Ovary (tissue), 9 donors: Measurements from ENCODE around the gene DUSP9. TPM values are rescaled to one million over a fixed set of nuclear protein-coding genes. Genes with fewer than 3 reads are reported as not detected.

Experiments
- DNase-seq, 5 donors: peaks; one replicate each; pipeline ENCODE4 v3.0.0-alpha.2; 2019 to 2020
- H3K27ac ChIP-seq, 2 donors: fragments of 200-600 bp; one replicate each; pipeline versions ENCODE4 v1.5.1 to v1.8.0; 2019 to 2022
- H3K27me3 ChIP-seq: fragments of 200-600 bp; one replicate; pipeline ENCODE4 v1.8.0; 2022
- H3K36me3 ChIP-seq: fragments of 200-600 bp; sonication (generic); one replicate; pipeline ENCODE4 v1.5.1; 2019
- H3K4me1 ChIP-seq: one replicate; pipeline ENCODE4 v1.8.1; 2013; ENCODE audit warnings: mild to moderate bottlenecking, moderate library complexity; ENCODE audit not compliant: insufficient read depth
- H3K4me3 ChIP-seq: fragments of 200-600 bp; sonication (generic); one replicate; pipeline ENCODE4 v1.5.1; 2017
- H3K9me3 ChIP-seq, 2 donors: fragments of 200-600 bp in 1 of 2; sonication (generic) in 1 of 2; one replicate each; pipeline versions ENCODE4 v1.5.1 to v1.8.1; 2013 to 2019; ENCODE audit warnings: mild to moderate bottlenecking in 1 of 2, moderate library complexity in 1 of 2
- EP300 ChIP-seq: sonication (generic); formaldehyde crosslinking; IDR thresholded peaks from one replicate; pipeline ENCODE4 v1.6.1; 2017; ENCODE audit warnings: antibody characterized with exemption
- POLR2A ChIP-seq: fragments of 450-650 bp; IDR thresholded peaks from one replicate; pipeline ENCODE4 v1.6.1; 2017; ENCODE audit warnings: antibody characterized with exemption, mild to moderate bottlenecking, moderate library complexity
- WGBS, 3 donors: extraction: QIAGEN DNeasy Blood & Tissue Kit in 1 of 3; methylation state at CpG; one replicate each; pipeline versions ENCODE4 v1.1.5 to v1.1.7; 2013 to 2017; 5-methylcytosine and 5-hydroxymethylcytosine counted together
- intact Hi-C, 4 donors: fragments of 100-400 bp; cut with DNase I; formaldehyde crosslinking; loops; one replicate each; pipeline versions ENCODE4 v1.11.0 to v1.15.1; 2022 to 2023
- polyA plus RNA-seq, 2 donors: library from polyadenylated mRNA; stranded (reverse); fragments of 200-250 nt in 1 of 2; fragments of 350-450 nt in 1 of 2; fragmentation: Illumina TruSeq in 1 of 2; extraction: RNeasy Lipid Tissue Mini Kit (QIAGEN cat#74804) in 1 of 2; gene quantifications; one replicate each; pipeline ENCODE4 v1.2.3, GENCODE V29; 2013 to 2014
- total RNA-seq, 7 donors: library from RNA; depleted of rRNA in 2 of 7; stranded (reverse); fragments of >200 nt in 2 of 7; fragmentation: NEBNext Ultra II Directional in 3 of 7; extraction: Animal tissue kit (Norgen Biotek cat#: 25700) in 3 of 7; gene quantifications; one replicate each; pipeline versions ENCODE4 v1.1.0 to v1.2.4, GENCODE V29; 2016 to 2023
- TF ChIP-seq, protein P1 (sequence below), 3 donors: fragments of 450-650 bp in 2 of 3; fragments of 200-600 bp in 1 of 3; IDR thresholded peaks; one replicate each; pipeline versions ENCODE4 v1.5.1 to v1.8.0; 2016 to 2022; ENCODE audit warnings: antibody characterized with exemption in 3 of 3, mild to moderate bottlenecking in 1 of 3
- donor health status: DM: no; HTN: no; CAD: no; lungs with moderate emphysema.
- donor health status: DM: no; HTN: no; CAD: no.
- donor health status: Bipolar disorder and iron deficiency.
- donor health status: DM: yes; HTN: yes; CAD: no.
- donor health status: DM: no; HTN: no; CAD: no.
- donor health status: DM: yes; HTN: yes; CAD: no.

Gene DUSP9
- total and polyA plus RNA-seq, 9 donors, result 0.12 to 3.7 (median 0.65) TPM; not detected in 1

DNA sequence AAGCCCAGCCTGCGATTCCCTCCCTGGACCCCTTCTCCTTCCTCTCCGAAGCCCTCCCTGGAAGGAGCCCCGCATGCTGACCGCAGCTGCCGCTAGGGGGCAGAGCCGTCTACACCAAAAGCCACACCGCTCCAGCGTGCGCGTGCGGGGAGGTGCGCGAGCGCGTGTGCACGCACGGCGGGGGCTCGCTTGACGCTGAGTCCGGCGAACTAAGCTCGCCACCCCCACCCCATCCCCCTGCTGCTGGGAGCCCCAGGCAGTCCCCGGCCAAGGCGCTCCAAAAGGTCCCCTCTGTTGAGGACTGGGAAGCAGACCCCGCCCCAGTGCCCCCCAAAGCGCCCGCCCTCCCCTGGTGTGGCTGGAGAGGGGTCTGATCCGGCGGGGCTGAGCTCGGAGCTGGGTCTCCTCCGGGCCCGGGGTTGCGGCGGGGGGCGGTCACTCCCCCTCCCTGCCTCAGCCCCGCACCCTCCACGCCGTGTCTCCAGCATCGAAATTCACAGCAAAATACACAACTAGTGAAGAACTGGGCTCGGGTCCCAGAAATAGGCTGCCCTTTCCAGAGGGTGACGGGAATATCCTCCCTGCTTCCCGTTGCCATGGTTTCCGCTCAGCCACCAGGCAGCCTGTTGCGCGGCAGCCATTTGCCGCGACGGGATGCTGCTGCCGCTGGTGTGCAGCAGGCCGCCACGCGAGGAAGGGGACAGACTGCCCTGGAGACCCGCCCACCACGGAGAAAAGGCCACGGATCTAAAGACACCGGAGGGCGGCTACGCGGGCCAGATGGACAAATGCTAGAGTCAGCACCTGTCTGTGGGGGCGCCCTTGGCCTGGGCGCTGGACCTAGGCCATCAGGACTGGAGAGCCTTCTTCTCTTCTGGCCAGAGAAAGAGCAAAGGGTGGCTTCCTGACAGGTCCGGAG, 36.8 kb upstream of the DUSP9 start:
- TF ChIP-seq, protein P1, sequence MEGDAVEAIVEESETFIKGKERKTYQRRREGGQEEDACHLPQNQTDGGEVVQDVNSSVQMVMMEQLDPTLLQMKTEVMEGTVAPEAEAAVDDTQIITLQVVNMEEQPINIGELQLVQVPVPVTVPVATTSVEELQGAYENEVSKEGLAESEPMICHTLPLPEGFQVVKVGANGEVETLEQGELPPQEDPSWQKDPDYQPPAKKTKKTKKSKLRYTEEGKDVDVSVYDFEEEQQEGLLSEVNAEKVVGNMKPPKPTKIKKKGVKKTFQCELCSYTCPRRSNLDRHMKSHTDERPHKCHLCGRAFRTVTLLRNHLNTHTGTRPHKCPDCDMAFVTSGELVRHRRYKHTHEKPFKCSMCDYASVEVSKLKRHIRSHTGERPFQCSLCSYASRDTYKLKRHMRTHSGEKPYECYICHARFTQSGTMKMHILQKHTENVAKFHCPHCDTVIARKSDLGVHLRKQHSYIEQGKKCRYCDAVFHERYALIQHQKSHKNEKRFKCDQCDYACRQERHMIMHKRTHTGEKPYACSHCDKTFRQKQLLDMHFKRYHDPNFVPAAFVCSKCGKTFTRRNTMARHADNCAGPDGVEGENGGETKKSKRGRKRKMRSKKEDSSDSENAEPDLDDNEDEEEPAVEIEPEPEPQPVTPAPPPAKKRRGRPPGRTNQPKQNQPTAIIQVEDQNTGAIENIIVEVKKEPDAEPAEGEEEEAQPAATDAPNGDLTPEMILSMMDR (IDR thresholded peaks at IDR 0.05), result peak; percentile 43 to 68 (median 63)
- no peak for TF ChIP-seq EP300
- no peak for TF ChIP-seq POLR2A
- Histone ChIP-seq H3K36me3 (no peaks in the 10 kb centered on the region), H3K27ac (peak overlapping the region in 1 of 2 donors; percentile 25), H3K4me3 (peak overlapping the region; percentile 41), H3K4me1 (no peaks in the 10 kb centered on the region), H3K9me3 (no peaks in the 10 kb centered on the region), H3K27me3 (no peaks in the 10 kb centered on the region)
- WGBS, 3 donors, result 22 to 34% (median 33%) methylated on average over 46 to 63 of the region's 63 CpGs
- peak; percentile 75 to 87 (median 83) for DNase-seq
- intact Hi-C loops, result loop anchor here in 3 of 4 donors (5.0 to 10.0 kb wide), 3 partner anchors 57 to 335 kb away; partner anchors contain the start of gene RENBP (in 1 of the 3)

DNA sequence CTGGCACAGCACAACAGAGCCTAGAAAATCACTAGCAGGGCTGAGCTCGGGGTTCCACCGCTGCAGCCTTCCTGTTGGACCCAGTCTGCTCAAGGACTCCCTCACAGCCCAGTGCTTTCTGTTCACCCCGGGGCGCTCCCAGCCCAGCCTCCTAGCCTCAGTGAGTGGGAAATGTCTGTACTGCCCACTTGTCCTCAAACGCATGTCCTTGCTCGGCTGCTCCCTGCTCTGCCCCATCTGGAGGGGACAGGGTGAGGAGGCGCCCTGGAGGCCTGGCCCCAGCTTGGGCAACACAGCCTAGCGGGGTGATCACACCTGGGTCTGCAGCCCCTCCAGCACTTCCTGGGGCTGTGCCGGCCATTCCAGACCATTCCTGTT, 36.2 kb upstream of the DUSP9 start:
- no peak for TF ChIP-seq POLR2A
- no peak for TF ChIP-seq EP300
- TF ChIP-seq, protein P1 (IDR thresholded peaks at IDR 0.05), result no peak
- WGBS, 3 donors, result 77 to 86% (median 82%) methylated on average over 9 of the region's 9 CpGs
- Histone ChIP-seq H3K4me3 (no peak overlapping the region), H3K4me1 (no peaks in the 10 kb centered on the region), H3K27ac (no peak overlapping the region), H3K9me3 (no peaks in the 10 kb centered on the region), H3K36me3 (no peaks in the 10 kb centered on the region), H3K27me3 (no peaks in the 10 kb centered on the region)
- intact Hi-C loops, result loop anchor here in 1 of 4 donors (5.0 kb wide), 1 partner anchor 56 kb away; no protein-coding TSS in a partner anchor
- DNase-seq, result no peak

DNA sequence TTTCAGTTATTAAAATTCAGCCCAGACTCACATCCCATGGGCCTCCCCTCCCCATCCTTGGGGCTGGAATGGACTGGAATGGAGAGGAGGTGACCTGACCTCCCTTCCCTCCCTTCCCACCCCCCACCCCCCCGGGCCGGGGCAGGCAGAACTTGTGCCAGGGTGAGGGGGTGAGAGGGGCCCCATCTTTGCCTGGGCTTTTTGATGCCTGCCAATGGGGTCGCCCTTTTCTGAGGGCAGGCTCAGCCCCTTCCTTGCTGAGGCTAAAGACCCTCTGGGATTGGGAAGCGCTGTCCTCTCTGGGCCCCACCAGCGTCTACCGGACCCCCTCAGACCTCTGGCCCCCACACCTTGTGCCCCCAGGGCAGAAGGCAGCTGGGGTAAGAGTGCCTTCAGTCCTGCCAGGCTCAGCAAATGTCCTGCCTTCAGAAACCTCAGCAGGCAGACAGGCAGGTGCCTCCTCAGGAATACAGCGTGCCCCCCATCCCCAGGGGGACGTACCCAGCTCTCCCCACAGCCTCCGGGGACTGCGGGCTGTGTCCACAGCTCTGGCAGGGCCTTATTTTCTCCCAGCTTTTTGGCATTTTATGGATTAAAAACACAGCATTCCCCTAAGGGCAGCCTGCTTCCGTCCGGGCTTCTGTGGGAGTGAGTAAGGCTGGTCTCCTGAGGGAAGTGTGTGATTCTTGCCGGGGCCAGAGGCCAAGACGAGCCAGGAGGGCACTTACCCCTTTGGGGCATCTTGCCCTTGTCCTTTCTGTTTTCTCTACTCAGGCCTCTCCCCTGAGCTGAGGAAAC, 35.5 kb upstream of the DUSP9 start:
- no peak for TF ChIP-seq POLR2A
- TF ChIP-seq, protein P1 (IDR thresholded peaks at IDR 0.05), result no peak
- TF ChIP-seq EP300, result no peak
- intact Hi-C loops, result loop anchor here in 1 of 4 donors (5.0 kb wide), 1 partner anchor 56 kb away; no protein-coding TSS in a partner anchor
- H3K4me3 ChIP-seq, result no peak overlapping the region
- H3K9me3 ChIP-seq, result no peaks in the 10 kb centered on the region
- no peak overlapping the region for H3K27ac ChIP-seq
- H3K4me1 ChIP-seq, result no peaks in the 10 kb centered on the region
- H3K27me3 ChIP-seq, result no peaks in the 10 kb centered on the region
- no peaks in the 10 kb centered on the region for H3K36me3 ChIP-seq
- 54 to 73% (median 60%) methylated on average over 14 of the region's 14 CpGs for WGBS, 3 donors
- peak in 1 of 5 donors; percentile 14 for DNase-seq

DNA sequence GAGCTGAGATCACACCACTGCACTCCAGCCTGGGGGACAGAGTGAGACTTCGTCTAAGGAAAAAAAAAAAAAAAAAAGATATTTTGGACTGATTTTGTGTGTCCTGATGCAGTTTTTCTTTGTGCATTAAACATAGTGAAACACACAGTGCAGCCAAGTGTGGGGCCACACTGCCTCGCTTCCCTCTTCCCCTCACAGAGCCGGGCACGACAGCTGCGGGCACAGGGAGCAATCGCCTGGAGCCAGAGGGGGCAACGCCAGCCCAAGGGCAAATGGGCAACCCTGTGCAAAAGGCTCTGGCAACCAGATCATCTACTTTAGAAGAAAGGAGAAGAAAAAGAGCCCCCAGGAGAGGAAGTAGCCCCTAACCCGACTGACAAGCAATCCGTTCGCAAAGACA, 34.6 kb upstream of the DUSP9 start:
- WGBS, 3 donors, result 79 to 85% (median 82%) methylated on average over 10 of the region's 10 CpGs
- H3K4me3 ChIP-seq, result no peak overlapping the region
- no peaks in the 10 kb centered on the region for H3K36me3 ChIP-seq
- TF ChIP-seq, protein P1 (IDR thresholded peaks at IDR 0.05), result no peak
- no peak for TF ChIP-seq EP300
- no peak for TF ChIP-seq POLR2A
- no peak overlapping the region for H3K27ac ChIP-seq
- no peak for DNase-seq
- no peaks in the 10 kb centered on the region for H3K27me3 ChIP-seq
- intact Hi-C loops, result loop anchor here in 1 of 4 donors (5.0 kb wide), 1 partner anchor 55 kb away; no protein-coding TSS in a partner anchor
- H3K9me3 ChIP-seq, result no peaks in the 10 kb centered on the region
- no peaks in the 10 kb centered on the region for H3K4me1 ChIP-seq
